Esophagus muscularis mucosa (tissue), 4 donors: ENCODE measurements around the gene GDF7.

Source experiments
- CTCF ChIP-seq, 3 experiments: fragments of 200-600 bp in 2 of 3; fragments of 450-650 bp in 1 of 3; sonication (generic) in 2 of 3; IDR thresholded peaks; one replicate each; pipeline ENCODE4 v1.5.1; 2017 to 2019; ENCODE audit warnings: antibody characterized with exemption in 3 of 3, mild to moderate bottlenecking in 2 of 3, moderate library complexity in 1 of 3
- EP300 ChIP-seq: sonication (generic); formaldehyde crosslinking; IDR thresholded peaks from one replicate; pipeline ENCODE4 v1.6.1; 2017; ENCODE audit warnings: antibody characterized with exemption
- POLR2A ChIP-seq: fragments of 450-650 bp; IDR thresholded peaks from one replicate; pipeline ENCODE4 v1.6.1; 2017; ENCODE audit warnings: antibody characterized with exemption, moderate library complexity, mild to moderate bottlenecking, low read depth
- POLR2AphosphoS5 ChIP-seq, 2 donors: sonication (generic); formaldehyde crosslinking; IDR thresholded peaks; one replicate each; pipeline ENCODE4 v1.6.1; 2017; ENCODE audit warnings: antibody characterized with exemption in 2 of 2

- no peak for TF ChIP-seq CTCF (IDR thresholded peaks at IDR 0.05)
- no peak for TF ChIP-seq POLR2AphosphoS5 (IDR thresholded peaks at IDR 0.05)
- TF ChIP-seq POLR2A, result no peak
- no peak for TF ChIP-seq EP300
Observed at GRCh38 chr2:20634507-20635112, 32.3 kb upstream of the GDF7 start.
